HG02759 (cell line): ENCODE data around the gene SEC22C.
A peak's percentile ranks its signal among the peaks of the same experiment; 100 is the strongest.
"Not testable (repeated sequence)": the region's sequence is repeated elsewhere in the genome, so short reads cannot be mapped to it uniquely, and the experiment has no call there.

ENCODE experiments used
- ATAC-seq: cut with Tn5 transposase; IDR thresholded peaks from one replicate; pipeline ENCODE4 v1.9.1; 2021; ENCODE audit warnings: mild to moderate bottlenecking, moderate library complexity; ENCODE audit not compliant: unreplicated experiment

SEC22C gene

DNA sequence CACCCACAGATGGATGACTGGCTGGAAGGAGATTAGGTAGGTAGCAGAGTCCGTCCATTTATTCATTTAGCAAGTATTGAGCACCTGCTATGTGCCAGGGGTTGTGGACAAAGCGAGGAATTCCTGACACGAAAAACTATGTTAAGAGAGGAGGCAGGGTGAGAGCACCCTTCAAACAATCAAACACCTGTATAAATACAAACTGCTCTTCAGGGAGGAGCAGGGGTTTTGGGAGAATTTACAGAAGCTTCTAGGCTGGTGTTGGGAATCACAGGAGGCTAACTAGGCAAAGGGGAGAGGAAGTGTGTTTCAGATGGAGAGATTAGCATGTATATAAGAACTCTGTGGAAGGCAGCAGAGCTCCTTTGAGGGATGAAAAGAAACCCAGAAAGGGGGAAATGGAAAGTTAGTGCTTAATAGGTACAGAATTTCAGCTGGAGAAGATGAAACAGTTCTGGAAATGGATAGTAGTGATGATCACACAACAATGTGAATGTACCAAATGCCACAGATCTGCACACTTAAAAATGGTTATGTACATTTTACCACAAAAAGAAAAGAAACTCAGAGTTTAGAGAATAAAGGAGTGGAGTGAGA, 805 bp upstream of the SEC22C start:
- no peak for ATAC-seq

DNA sequence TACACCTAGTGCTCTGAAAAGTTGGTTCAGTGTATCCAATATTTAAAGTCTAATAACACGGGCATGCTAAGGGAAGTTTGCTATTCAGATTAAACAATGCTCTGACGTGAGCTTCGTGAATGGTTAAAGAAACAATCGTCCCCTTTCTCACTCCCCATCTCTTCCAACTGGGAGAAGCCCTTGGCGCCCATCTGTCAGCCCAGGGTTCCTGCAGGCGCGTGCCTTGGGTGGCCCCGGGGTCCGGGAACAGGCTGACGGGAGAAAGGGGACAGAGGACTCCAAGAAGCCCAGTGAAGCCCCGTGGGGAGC, 413 bp downstream of the SEC22C start:
- no peak for ATAC-seq

DNA sequence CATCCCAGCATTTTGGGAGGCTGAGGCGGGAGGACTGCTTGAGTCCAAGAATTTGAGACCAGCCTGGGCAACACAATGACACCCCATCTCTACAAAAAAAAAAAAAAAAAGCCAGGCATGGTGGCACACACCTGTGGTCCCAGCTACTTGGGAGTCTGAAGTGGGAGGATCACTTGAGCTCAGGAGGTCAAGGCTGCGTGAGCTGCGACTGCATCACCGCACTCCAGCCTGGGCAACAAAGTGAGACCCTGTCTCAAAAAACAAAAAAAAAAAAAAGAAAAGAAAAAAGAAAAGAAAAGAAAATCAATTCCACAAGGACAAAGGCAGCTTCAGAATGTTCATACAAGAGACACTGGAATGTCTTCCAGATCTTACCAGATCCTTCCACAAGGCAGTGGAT, 2.4 kb downstream of the SEC22C start:
- not testable (repeated sequence) for ATAC-seq

DNA sequence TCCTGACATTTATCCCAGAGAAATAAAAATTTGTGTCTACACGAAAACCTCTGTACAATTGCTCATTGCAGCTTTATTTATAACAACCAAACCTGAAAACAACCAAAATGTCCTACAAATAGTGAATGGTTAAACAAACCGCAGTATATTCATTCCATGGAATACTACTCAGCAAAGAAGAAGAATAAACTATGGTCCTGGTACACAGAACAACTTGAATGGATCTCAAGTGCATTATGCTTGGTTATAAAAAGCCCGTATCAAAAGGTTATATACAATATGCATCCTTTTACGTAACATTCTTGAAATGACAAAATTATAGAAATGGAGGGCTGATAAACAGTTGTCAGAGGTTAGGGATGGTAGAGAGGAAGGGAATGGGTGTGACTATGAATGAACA, 3.7 kb downstream of the SEC22C start:
- ATAC-seq: no peak

DNA sequence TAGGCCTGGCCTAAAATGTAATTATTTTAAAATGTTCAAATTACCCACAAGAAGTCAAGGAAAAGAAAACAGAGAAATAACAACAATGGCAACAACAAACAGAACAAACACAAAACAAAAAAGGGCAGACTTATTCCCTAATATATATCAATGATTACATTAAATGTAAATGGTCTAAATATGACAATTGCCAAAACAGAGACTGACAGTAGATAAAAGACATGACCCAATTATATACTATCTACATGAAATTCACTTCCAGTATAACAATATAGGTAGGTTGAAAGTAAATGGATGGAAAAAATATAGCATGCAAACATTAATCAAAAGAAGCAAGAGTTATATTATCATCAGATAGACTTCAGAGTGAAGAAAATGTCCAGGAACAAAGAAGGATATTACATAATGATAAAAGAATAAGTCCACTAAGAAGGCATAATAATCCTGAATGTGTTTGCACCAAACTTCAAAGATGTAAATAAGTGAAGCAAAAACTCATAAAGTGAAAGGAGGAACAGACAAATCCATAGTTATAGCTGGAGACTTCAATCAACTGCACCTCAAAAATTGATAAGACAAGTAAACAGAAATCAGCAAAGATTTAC, 6.5 kb downstream of the SEC22C start:
- no peak for ATAC-seq

DNA sequence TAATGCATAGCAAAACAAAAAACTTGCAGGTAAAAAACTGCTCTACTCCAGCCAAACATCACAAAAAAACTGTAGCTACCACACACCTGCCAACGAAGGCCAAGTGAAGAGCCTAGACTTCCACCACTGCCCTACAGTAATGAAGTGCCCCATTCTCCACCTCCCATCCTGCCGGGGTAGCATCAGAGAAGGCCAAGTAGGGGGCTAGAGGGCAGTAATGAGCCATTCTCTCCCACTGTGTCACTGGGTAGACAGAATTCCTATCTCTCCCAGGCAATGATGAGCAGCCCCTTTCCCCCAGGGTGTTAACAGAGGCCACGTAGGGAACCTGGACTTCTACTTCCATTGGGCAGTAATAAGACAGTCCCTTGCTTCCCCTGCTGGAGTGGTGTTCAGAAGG, 9.5 kb downstream of the SEC22C start:
- no peak for ATAC-seq

DNA sequence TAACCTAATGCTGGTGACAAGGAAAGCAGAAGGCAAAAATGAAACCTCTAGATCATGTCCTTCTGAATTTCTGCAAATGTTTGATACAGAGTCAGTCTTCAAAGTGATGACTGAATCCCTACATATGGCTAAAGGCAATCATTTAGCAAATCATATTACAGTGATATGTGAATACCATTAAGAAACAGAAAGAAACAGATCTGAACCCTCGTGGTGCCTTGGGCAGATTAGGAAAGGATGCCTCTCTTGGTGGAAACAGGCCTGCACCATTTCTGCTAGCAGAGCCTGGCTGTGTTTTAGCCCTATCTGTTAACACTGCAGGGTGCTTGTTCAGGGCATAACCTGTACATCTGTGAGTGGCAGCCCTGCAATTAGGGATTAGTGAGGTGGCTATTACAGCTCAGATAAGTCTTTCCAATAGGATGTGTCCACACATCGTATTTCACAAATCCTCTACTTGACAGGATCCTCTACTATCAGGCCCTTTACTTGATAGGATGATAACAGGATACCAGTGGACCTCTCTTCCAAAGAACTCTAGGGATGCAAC, 12.1 kb downstream of the SEC22C start:
- no peak for ATAC-seq

DNA sequence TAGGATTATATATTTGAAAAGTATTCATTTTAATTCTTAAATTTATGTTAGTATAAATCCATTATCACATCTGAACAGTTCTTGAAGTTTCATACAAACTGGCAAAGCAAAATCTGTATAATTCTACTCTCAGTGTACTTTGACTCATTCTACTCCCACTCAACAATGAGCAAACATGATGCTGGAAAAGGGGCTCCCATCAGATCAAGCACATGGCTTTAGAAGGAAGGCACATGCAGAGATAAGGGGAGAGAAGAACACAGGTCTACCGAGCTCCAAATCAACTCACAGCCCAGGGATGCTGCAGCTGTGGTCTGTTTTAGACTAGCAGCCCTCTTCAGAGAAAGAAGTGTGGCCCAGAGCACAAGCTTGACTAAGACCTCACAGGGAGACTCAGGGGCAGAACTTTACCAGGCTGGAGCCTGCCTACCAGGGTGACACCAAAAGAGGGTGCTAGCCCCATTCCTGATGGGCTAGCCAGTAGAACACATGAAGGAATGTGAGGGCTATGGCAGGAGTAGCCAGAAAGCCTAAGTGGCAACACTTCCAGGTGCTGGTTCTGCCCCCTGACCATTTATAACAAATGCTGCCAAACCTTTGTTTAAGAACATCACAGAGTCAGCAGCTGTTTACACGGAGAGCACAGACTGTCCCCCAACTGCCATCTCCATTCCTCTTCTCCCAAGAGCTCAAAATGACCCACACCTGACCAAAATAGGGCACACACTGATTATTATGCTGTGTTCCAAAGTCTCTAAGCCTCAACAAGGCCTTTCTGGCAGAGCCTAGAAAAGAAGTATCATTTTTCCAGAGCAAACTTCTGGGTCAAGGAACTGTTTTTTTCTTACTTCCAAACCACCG, 19.5 kb downstream of the SEC22C start:
- ATAC-seq: no peak

DNA sequence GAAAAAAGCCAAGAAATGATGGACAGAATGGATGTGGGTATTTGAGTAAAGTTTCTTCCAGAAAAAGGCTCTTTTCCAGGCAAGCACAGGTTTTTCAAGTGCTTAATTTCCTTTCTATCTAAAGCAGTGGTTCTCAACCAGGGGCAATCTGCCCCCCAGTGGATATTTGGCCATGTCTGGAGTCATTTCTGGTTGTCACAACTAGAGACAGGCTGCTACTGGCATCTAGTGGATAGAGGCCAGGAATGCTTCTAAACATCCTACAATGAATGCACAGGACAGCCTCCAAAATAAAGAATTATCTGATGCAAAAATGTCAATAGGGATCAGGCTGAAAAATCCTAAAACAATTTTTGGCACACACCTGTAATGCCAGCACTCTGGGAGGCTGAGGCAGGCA, 23.9 kb downstream of the SEC22C start:
- ATAC-seq: no peak

DNA sequence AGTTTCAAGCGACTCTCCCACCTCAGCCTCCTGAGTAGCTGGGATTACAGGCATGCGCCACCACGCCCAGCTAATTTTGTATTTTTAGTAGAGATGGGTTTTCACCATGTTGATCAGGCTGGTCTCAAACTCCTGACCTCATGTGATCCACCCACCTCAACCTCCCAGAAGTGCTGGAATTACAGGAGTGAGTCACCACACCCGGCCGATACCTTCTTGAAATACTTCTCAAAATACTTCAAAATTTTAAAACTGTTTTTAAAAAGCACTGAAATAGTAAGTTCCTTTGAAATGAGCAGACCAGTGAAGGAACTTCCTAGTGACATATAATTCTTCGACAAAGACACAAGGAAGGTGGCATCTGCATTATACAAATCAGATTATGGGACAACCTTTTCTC, 24.9 kb downstream of the SEC22C start:
- not testable (repeated sequence) for ATAC-seq

DNA sequence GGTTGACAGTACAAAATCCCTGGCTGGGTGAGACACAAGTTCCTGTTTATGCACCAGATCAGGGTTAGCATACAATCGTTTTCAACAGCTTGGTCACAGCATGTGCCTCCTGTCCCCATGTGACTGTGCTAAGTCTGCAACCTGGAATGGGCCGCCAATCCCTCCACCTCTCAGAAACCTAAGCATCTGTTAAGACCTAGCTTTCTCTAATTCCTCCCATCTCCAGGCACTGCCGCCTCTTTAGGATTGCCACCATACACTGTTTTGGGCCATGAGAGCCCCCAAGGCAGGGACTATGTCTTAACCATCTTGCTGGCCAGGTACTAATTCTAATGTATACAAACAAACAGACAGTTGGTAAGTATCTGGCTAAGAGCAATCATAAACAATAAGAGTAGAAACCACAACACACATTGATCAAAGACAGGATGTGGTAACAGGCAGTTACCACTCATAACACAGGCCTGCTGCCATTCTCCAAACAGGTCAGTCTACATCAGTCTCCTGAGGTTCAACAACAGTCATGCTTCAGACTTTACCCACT, 25.6 kb downstream of the SEC22C start:
- ATAC-seq: no peak

DNA sequence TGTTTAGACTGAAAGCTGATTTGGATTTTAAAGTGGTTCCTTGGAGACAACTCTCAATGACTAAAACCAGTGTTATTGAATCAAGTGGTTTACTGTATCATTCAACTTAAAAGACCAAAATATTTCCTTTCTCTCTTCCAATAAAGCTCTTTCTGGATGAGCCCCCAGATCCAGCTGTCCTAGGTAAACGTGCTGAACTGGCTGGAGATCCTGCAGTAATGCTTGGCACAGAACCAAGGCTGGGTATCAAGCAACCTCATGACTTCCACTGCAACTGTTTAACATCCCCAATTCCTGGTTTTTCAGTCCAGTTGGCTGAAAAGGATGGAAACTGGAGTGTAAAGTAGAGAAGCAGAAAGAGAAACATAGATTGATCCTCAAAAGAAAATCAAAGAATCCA, 28.9 kb downstream of the SEC22C start:
- ATAC-seq: no peak

DNA sequence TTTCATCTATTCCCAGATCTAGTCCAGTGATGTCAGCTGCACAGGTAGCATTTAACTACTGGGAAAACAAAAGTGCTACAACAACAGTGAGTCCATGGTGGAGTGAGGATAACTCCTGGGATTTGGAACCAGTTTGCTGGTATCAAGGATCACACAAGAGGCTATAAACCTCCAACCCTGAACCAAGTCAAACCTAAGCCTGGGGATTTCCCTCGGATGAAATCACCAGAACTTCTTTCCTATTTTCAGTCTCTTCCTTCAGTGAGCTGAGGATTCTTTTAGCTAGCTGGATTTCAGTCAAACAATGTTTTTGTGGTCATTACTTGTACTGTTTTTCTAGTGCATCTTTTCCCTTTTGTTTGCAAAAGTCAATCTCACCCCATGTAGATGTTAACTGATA, 31.5 kb downstream of the SEC22C start:
- no peak for ATAC-seq

DNA sequence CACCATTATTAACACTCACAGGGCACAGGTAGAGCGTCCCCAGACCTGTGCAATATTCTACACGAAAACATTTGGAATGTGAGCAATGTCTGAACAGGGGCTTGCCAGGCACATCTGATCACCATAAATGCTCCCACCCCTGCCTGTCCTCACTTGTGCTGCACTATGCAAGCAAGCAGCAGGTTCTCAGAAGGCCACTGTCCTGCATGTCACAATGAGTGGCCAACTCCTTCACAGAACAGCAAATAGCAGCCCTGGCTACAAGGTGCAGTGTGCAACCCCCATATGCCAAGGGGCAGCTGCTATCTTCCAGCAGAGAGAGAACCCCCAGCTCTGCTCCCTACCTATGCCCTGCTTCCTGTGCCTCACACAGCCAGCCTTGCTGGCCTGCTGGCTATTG, 32.6 kb downstream of the SEC22C start:
- no peak for ATAC-seq

DNA sequence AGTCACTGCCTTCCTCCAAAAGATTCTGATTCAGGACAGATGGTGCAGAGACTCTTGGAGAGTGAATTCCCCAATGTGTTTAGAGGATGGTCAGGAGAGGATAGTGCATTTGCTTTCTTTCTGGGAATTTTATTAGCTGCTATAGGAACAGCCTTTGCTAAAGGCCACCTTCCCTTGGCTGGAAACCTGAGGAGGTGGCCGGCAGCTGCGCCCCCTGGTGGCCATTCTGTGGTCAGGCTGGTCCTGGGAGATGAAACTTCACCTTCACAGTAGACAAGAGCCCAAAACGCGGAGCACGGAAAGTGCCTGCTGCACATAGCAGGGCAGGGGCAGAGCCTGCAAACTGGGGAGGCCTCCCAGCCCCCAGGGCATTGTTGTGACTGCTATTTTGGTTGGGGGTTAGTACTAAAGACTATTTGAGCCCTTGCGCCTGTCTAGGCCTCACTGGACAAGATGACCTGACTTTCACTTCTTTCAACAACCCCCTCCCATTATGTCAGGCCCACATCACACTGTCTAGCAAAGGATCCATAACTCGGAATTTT, 34.3 kb downstream of the SEC22C start:
- ATAC-seq: peak; percentile 69

DNA sequence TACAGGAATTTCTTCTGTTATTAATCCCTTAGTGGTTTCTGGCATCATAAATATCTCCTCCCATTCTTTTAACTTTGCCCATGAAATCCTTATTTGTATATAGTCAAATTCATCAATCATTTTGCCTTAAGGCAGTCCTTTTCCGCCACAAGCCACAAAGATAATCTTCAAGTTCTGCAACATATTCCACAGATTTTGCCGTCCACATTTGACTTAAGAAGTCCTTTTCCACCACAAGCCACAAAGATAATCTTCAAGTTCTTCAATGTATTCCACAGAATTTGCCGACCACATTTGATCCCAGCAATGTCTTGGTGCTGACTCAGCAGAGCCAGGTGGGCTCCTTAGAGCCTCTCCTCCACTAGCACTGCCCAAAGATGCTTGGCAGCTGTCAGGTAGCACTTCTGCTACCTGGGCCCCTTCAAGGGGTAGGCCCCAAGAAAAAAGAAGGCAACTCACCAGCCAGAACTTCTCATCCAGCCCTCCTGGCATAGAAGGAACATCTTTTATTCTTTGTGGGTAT, 35.0 kb downstream of the SEC22C start:
- no peak for ATAC-seq

DNA sequence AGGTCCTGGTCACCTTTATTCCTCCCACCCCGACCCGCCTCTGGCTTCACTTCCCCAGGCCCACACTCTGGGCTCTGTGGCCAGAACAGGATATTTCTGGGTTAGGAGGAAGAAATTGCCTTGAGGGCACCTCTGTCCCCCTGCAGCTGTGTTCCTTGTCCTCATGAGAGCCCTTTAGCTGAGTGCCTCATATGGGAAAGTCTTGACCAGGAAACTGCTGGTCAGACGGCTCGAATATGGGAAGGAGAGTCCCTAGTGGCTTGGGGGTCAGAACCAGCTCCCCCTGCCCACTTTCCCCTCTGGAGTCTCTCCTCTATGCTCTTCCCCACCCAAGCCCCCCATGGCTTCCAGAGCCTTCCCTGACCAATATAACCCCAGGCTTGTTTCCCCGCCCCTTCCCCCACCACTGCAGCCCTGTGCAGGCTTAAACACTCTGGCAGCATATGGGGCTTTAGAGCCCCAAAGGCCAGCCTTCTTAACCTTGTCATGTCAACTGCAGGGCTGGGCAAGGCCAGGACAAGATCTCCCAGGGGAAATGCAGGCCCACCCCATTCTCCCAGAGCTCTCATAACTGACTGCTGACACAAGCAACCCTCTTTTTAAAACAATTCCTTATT, 36.4 kb downstream of the SEC22C start:
- ATAC-seq: no peak

DNA sequence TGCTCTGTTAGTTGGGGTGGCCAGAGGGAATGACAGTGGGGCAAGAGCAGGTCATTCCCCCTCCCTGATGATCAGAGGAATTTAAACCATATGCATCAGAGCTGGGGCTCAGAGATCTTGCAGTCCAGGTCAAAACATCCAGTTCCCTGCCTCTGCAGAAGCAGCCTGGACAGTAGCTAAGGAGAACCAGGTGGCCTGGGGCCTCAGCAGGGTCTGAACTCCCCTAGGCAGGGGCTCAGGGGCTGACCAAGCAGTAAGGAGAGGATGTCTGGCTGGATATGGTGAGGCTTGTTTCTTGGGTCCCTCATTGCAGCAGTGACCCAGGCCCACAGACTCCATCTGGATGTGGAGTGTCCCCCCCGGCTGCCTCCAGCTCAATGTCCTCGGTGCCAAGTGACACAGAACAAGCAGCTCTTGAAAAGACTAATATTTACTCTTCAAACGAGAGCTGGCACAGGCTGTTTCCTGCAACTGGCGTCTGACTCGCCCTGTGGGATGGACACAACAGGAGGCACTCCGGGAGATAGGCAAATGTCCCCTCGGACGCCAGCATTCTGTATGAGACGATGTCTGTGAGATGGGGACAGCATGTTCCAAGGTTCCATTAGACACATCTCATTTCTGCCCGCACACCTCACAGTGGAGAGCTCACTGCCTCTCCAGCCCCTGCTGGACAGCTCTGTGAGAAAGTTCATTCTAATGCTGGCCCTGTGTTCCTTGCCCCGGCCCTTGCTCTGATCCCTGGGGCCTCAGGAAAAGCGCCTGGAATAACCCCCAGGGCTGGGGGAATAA, 37.1 kb downstream of the SEC22C start:
- ATAC-seq: no peak

DNA sequence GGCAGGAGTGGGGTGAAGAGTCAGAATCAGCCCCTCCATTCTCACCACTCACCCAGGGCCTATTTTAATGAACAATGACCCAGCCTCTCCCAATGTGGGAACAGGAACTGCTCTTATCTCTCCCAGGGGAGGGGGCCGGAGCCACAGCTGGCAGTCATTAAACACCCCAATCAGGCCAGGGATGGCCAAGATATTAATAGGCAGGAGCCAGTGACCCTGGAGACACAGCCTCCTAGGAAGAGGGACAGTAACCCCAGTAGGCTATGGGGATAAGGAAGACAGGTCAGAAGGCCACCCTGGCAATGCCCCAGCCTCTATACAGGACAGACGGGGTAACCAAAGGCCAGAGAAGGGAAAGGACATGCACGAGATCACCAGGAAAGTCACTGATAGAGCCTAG, 40.7 kb downstream of the SEC22C start:
- ATAC-seq: no peak
